Astrocyte of the cerebellum (primary cell): ENCODE data around the gene NFXL1.

Experiments used
- DNase-seq: peaks from one replicate; pipeline ENCODE4 v3.0.0-alpha.2; 2011; ENCODE audit warnings: low read depth
- H3K4me3 ChIP-seq: 2 replicates; pipeline ENCODE4 v1.5.1; 2011; ENCODE audit warnings: mild to moderate bottlenecking, low read depth, low read length, moderate library complexity
- in situ Hi-C: cut with HindIII; loops from 2 replicates; pipeline ENCODE4 v1.10.0; 2017; ENCODE audit warnings: low sequenced_read_pairs
- TF ChIP-seq, protein P1 (sequence below): IDR thresholded peaks from 2 replicates; pipeline ENCODE4 v1.5.1; 2012; ENCODE audit warnings: low read length, low read depth, moderate library complexity, mild to moderate bottlenecking; ENCODE audit errors: missing control alignments

The NFXL1 gene

DNA sequence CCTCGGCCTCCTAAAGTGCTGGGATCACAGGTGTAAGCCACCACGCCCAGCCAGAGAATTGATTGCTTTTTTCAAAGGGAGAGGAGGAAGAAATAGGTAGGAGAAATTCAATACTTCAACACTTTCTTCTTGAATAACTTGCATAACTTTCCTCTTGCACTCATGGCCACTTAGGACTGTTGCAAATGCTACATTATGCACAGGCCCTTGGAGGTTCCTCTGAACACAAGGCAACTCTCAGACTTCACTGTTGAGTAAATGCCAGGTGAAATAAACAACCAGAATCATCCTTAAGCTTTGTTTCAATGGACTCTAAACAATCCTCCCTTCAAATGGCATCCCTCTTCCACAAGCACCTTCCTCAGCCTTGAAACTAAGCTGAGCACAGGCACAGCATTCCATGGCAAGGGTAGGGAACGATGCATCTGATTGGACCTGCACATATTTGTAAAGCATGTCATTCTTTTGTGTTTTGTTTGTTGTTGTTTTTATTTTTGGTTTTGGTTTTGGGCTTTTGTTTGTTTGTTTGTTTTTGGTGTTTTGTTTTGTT, 104.7 kb downstream of the NFXL1 start:
- DNase-seq: no peak
- in situ Hi-C loops: no loop called here
- TF ChIP-seq, protein P1, sequence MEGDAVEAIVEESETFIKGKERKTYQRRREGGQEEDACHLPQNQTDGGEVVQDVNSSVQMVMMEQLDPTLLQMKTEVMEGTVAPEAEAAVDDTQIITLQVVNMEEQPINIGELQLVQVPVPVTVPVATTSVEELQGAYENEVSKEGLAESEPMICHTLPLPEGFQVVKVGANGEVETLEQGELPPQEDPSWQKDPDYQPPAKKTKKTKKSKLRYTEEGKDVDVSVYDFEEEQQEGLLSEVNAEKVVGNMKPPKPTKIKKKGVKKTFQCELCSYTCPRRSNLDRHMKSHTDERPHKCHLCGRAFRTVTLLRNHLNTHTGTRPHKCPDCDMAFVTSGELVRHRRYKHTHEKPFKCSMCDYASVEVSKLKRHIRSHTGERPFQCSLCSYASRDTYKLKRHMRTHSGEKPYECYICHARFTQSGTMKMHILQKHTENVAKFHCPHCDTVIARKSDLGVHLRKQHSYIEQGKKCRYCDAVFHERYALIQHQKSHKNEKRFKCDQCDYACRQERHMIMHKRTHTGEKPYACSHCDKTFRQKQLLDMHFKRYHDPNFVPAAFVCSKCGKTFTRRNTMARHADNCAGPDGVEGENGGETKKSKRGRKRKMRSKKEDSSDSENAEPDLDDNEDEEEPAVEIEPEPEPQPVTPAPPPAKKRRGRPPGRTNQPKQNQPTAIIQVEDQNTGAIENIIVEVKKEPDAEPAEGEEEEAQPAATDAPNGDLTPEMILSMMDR: no peak
- H3K4me3 ChIP-seq: no peak overlapping the region

DNA sequence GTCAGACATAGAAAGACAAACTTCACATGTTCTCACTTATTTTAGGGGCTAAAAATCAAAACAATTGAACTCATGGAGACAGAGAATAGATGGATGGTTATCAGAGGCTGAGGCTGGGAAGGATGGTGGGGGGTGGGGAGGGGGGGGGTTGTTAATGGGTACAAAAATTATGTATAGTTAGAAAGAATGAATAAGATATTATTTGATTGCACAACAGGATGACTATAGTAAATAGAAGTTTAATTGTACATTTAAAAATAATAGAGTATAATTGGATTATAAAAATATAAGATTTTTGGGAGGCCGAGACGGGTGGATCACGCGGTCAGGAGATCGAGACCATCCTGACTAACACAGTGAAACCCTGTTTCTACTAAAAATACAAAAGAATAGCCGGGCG, 109.8 kb downstream of the NFXL1 start:
- TF ChIP-seq, protein P1: no peak
- no peak for DNase-seq
- no peak overlapping the region for H3K4me3 ChIP-seq
- in situ Hi-C loops: no loop called here

DNA sequence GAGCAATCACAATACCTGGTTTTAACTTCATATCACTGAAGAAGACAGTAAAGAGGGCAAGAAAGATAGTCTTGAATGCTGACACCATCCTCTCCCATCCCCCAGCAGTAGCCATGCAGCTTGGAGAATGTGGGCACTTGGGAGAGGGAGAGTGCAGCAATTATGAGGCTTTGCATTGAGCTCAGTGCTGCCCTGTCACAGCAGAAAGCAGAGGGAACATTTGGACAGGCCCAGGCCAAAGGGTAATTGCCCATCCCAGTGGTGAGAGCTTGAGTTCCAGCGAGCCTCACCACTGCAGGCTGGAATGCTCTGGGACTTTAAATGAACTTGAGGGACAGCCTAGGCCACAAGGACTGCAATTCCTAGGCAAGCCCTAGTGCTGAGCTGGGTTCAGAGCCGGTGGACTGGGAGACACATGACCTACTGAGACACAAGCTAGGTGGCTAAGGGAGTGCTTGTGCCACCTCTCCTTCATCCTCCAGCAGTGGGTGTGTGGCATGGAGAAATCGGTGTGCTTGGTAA, 112.8 kb downstream of the NFXL1 start:
- in situ Hi-C loops: no loop called here

DNA sequence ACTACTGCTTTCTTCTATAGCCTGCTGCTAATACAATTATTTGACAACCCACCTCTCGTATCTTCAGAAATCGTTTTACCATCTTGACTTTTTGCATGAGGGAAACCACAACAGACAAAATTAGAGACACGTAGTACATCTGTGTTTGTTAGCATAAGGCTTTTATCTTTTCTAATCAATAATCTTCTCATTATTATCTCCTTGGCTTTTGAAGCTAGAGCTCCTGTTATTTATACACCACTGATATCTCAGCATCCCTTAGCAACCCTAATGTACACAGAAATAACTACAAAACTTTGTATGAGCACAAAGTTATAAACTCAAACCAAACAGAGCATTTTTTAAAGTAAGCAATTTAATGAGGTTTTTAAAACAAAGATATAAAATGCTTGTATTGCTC, 116.2 kb downstream of the NFXL1 start:
- TF ChIP-seq, protein P1: no peak
- in situ Hi-C loops: no loop called here
- no peak overlapping the region for H3K4me3 ChIP-seq
- no peak for DNase-seq

More for the DNA sequence above, 112.8 kb downstream of the NFXL1 start:
- no peak for DNase-seq
- TF ChIP-seq, protein P1: no peak
- H3K4me3 ChIP-seq: no peak overlapping the region
